ENCODE data around the gene NHERF1. TPM values are rescaled to one million over a fixed set of nuclear protein-coding genes. Genes with fewer than 3 reads are reported as not detected.

Gene NHERF1
- total and polyA plus RNA-seq, 2 of the 13 experiments (the other 11 are each of a cell fraction or from before 2014, with no cell fraction given): 169 to 269 TPM

GRCh38 chr17:74807441-74807840 lies 59.0 kb downstream of the NHERF1 start:
- in situ Hi-C loops (cut with HindIII; ENCODE audit: extremely low pct_ligation_motif_present, low pct_unique_long_range_greater_than_20kb) (no loop called here), intact Hi-C loops (cut with micrococcal nuclease; ENCODE audit: unreplicated experiment) (no loop called here)
- WGBS (ENCODE audit: low lambda C conversion rate): 94% methylated on average over 13 of the region's 13 CpGs

More at GRCh38 chr17:74807441-74807840, 59.0 kb downstream of the NHERF1 start:
- H3K27me3 ChIP-seq (ENCODE audit: control insufficient read depth in 1 of 2, insufficient read depth in 2 of 2, low read length in 2 of 2): no peaks in the 10 kb centered on the region
- H3K4me3 ChIP-seq (replicated peaks in 1 of 3; ENCODE audit: insufficient read depth in 1 of 3, low read depth in 2 of 3, low read length in 3 of 3): no peak overlapping the region
- H3K4me1 ChIP-seq (ENCODE audit: insufficient read depth, low read length): peaks cover 11% of the 10 kb centered on the region
- H3K27ac ChIP-seq (ENCODE audit: extremely low read length, insufficient read depth, low read length): no peak overlapping the region
- H3K79me2 ChIP-seq (ENCODE audit: insufficient read depth, low read length): no peaks in the 10 kb centered on the region
- H2AFZ ChIP-seq (ENCODE audit: low read length): no peak overlapping the region
- no TSS peak for BruUV-seq (replicated peaks)
- no peak for TF ChIP-seq ZFP36 (IDR thresholded peaks at IDR 0.05; ENCODE audit: borderline replicate concordance, low read depth, low read length, partially characterized antibody)
- TF ChIP-seq, protein P1, sequence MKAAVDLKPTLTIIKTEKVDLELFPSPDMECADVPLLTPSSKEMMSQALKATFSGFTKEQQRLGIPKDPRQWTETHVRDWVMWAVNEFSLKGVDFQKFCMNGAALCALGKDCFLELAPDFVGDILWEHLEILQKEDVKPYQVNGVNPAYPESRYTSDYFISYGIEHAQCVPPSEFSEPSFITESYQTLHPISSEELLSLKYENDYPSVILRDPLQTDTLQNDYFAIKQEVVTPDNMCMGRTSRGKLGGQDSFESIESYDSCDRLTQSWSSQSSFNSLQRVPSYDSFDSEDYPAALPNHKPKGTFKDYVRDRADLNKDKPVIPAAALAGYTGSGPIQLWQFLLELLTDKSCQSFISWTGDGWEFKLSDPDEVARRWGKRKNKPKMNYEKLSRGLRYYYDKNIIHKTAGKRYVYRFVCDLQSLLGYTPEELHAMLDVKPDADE (CRISPR knock-in tag; IDR thresholded peaks at IDR 0.05): no peak
- TF ChIP-seq ZNF12 (CRISPR knock-in tag; IDR thresholded peaks at IDR 0.05): no peak
- no peak for TF ChIP-seq E2F5 (CRISPR knock-in tag; conservative IDR thresholded peaks at IDR 0.05)
- TF ChIP-seq PRDM10 (CRISPR knock-in tag; IDR thresholded peaks at IDR 0.05; ENCODE audit: low read depth): no peak
- FAIRE-seq: no peak
- ChIA-PET POLR2A (no interaction called here), CTCF (ENCODE audit: low intra/inter-chr PET ratio, low total read pairs) (no interaction called here)
- DNase-seq (ENCODE audit: low spot score): no peak
- H4K20me1 ChIP-seq (ENCODE audit: insufficient read depth, low read length): no peaks in the 10 kb centered on the region
- H3K4me2 ChIP-seq (ENCODE audit: low read depth, low read length): no peak overlapping the region
- H3K9ac ChIP-seq (ENCODE audit: insufficient read depth, low read depth, low read length): no peak overlapping the region
- H3K9me3 ChIP-seq (ENCODE audit: low read length): no peaks in the 10 kb centered on the region
- H3K36me3 ChIP-seq (replicated peaks in 1 of 2; ENCODE audit: control insufficient read depth in 1 of 2, insufficient read depth in 2 of 2, low read length in 2 of 2): peaks cover 0 to 4% of the 10 kb centered on the region in 2 experiments; a peak in 3 of 5 replicates
- no peak for ATAC-seq
